ENCODE measurements around the gene SLC25A19.
"Not testable (repeated sequence)": the region's sequence is repeated elsewhere in the genome, so short reads cannot be mapped to it uniquely, and the experiment has no call there.

Gene SLC25A19

GRCh38 chr17:75266316-75267152, 22.7 kb downstream of the SLC25A19 start:
- TF ChIP-seq, protein P1, sequence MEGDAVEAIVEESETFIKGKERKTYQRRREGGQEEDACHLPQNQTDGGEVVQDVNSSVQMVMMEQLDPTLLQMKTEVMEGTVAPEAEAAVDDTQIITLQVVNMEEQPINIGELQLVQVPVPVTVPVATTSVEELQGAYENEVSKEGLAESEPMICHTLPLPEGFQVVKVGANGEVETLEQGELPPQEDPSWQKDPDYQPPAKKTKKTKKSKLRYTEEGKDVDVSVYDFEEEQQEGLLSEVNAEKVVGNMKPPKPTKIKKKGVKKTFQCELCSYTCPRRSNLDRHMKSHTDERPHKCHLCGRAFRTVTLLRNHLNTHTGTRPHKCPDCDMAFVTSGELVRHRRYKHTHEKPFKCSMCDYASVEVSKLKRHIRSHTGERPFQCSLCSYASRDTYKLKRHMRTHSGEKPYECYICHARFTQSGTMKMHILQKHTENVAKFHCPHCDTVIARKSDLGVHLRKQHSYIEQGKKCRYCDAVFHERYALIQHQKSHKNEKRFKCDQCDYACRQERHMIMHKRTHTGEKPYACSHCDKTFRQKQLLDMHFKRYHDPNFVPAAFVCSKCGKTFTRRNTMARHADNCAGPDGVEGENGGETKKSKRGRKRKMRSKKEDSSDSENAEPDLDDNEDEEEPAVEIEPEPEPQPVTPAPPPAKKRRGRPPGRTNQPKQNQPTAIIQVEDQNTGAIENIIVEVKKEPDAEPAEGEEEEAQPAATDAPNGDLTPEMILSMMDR (conservative IDR thresholded peaks at IDR 0.05; ENCODE audit: low read depth, low read length), result no peak
- no peak for DNase-seq (ENCODE audit: low read depth)
- no peak overlapping the region for H3K4me3 ChIP-seq (ENCODE audit: low read length)

- H3K4me3 ChIP-seq (ENCODE audit: low read length), result no peak overlapping the region
- TF ChIP-seq, protein P1 (conservative IDR thresholded peaks at IDR 0.05; ENCODE audit: low read depth, low read length), result no peak
- DNase-seq (ENCODE audit: low read depth), result no peak
These were observed 23.5 kb downstream of the SLC25A19 start for GRCh38 chr17:75265614-75266315.

DNA sequence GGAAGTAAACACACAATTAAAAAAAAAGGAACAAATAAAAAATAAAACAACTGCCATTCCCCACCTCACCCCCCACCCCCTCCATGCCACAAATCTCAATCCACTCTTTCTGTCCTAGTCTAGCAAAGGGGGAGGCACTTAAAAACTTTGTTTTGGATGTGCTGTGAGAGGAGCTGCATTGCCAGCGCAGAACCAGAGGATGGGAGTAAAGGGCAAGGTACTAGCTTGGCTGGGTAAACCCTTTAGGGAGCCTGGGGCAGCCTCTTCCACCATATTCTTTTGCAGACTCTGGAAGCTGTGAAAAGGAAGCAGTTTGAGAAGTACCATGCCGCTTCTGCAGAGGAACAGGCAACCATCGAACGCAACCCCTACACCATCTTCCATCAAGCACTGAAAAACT, 26.2 kb downstream of the SLC25A19 start:
- no peak overlapping the region for H3K4me3 ChIP-seq (ENCODE audit: low read length)
- TF ChIP-seq, protein P1 (conservative IDR thresholded peaks at IDR 0.05; ENCODE audit: low read depth, low read length), result no peak

DNA sequence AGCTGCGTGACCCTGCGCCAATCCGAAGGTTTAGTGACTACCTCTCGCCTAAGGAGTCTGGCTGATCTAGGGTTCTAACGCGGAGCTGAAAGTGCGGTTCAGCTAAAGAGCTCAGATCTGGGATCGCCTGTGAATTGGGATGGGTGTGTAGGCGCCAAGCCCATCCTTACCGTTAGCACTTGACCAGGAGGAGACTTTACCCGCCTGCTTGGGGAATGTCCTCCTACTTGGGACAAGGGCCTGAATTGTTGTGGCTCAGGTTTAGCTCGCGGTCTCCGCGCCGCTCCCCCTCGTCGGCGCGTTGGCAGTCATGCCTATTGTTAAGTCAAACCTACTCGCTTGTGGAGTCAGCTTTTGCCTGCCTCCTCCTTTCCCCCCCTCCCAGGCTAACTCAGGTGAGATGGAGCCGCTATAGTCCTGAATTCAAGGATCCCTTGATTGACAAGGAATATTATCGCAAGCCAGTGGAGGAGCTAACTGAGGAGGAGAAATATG, 27.1 kb downstream of the SLC25A19 start:
- TF ChIP-seq, protein P1 (conservative IDR thresholded peaks at IDR 0.05; ENCODE audit: low read depth, low read length), result no peak
- H3K4me3 ChIP-seq (ENCODE audit: low read length), result peak overlapping the region; percentile 62
- no peak for DNase-seq (ENCODE audit: low read depth)

More for the DNA sequence above, 26.2 kb downstream of the SLC25A19 start:
- DNase-seq (ENCODE audit: low read depth), result no peak

GRCh38 chr17:75261336-75262111, 27.7 kb downstream of the SLC25A19 start, which contains the start of the genes GGA3 and MRPS7:
GGA3 (minus strand) TSS chr17:75261606; CDS start chr17:75261587, 19 bp downstream.
MRPS7 (plus strand) TSS chr17:75261879; CDS start chr17:75261901, 22 bp downstream.
- DNase-seq (ENCODE audit: low read depth), result no peak
- TF ChIP-seq, protein P1 (conservative IDR thresholded peaks at IDR 0.05; ENCODE audit: low read depth, low read length), result no peak
- H3K4me3 ChIP-seq (ENCODE audit: low read length), result peak within 1 kb of the TSS; percentile 62

GRCh38 chr17:75260641-75261335, 28.4 kb downstream of the SLC25A19 start:
- TF ChIP-seq, protein P1 (conservative IDR thresholded peaks at IDR 0.05; ENCODE audit: low read depth, low read length), result peak; percentile 13
- H3K4me3 ChIP-seq (ENCODE audit: low read length), result peak overlapping the region; percentile 62
- DNase-seq (ENCODE audit: low read depth), result no peak

- DNase-seq (ENCODE audit: low read depth); H3K4me3 ChIP-seq (ENCODE audit: low read length): not testable (repeated sequence)
These were observed 32.0 kb downstream of the SLC25A19 start for GRCh38 chr17:75257228-75257627.

DNA sequence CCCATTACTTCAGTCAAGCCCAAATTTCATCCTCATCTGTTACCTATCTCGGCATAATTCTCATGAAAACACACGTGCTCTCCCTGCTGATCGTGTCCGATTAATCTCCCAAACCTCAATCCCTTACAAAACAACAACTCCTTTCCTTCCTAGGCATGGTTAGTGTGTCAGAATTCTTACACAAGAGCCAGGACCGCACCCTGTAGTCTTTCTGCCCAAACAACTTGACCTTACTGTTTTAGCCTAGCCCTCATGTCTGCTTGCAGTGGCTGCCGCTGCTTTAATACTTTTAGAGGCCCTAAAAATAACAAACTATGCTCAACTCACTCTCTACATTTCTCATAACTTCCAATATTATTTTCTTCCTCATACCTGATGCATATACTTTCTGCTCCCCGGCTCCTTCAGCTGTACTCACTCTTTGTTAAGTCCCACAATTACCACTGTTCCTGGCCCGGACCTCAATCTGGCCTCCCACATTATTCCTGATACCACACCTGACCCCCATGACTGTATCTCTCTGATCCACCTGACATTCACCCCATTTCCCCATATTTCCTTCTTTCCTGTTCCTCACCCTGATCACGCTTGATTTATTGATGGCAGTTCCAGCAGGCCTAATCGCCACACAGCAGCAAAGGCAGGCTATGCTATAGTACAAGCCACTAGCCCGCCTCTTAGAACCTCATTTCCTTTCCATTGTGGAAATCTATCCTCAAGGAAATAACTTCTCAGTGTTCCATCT, 33.1 kb downstream of the SLC25A19 start:
- H3K4me3 ChIP-seq (ENCODE audit: low read length); DNase-seq (ENCODE audit: low read depth): not testable (repeated sequence)

Data from retinal pigment epithelial cell (primary cell).